ELF-1 (cell line): Measurements from ENCODE around the gene BIRC5.

Experiments
- DNase-seq: peaks from one replicate; pipeline ENCODE4 v3.0.0-alpha.2; 2016; ENCODE audit warnings: low read depth, low spot score

BIRC5 gene

DNA sequence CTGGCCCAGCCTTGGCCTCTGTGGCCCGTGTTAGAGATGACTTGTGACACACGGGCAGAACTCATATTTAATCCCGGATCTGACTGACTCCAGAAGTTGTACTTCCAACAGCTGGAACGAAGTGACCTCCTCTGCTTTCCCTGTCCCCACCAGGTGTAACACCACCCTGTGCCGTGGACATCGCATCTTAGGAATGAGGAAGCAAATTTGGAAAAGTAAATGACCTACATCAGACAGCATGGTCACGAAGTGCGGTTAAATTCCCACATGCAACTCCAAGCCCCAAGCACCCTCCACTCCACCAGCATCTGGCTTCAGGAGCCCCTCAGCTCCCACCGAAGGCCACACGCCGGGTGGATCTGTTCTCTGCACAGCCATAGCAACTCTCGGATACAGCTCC, 30.1 kb upstream of the BIRC5 start:
- DNase-seq = no peak

DNA sequence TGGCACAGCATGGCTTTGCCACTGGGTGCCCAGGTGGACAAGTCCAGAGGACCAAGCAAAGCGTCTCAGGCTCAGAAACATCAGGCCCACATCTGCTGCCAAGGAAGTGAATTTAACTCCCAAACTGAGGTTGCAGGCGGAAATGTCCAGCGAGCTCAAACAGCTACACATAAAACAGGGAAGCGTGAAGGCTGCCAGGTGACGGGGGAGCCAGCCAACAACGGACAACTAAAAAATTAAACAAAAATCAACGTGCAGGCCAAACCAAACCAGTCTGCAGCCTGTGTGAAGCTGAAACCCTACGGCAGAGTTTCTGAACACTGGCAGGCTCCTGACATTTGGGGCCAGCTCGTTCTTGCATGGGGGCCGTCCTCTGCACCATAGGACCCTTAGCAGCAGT, 29.7 kb upstream of the BIRC5 start:
- no peak for DNase-seq

DNA sequence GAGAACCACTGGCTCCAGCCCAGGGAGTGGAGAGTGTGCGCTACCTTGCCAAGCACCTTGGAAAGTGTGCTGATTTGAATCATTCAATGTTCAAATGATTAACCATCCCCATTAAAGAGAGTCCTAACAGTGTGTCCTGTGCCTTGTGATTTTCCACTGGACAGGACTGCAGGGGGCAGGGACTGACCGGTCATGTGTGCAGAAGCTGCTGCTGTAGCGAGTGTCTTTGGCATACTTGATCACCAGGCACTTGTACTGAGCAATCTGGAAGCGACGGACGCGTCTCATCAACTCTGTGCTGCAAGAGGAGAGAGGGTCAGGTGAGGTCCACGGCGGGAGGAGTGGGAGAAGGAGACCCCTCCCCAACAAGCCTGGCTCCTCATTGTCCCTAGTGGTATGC, 29.2 kb upstream of the BIRC5 start:
- DNase-seq = no peak

DNA sequence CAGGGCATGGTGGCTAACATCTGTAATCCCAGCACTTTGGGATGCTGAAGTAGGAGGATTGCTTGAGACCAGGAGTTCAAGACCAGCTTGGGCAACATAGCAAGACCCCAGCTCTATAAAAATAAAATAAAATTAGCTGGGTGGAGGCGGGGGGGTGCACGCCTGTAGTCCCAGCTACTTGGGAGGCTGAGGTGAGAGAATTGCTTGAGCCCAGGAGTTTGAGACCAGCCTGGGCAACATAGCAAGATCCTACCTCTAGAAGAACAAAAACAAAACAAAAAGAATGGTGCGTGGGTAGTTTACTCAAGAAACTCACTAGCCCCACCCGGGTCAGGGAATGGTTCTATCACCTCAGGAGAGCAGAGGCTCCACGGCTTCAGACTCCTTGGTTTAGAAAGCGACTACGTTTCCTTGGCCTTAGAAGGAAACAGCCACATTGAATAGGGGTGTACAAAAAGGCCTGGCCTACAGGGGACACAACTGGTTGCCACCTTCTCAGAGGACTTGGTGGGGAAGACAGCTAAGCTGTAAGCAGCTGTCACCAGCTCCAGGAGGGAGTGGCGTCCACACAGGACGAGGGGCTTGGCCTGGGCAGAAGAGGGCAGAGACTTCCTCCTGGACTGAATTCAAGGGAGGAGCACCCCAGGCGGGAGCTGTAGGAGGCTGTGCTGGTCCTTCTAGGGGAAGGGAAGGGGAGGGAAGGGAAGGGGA, 27.9 kb upstream of the BIRC5 start:
- DNase-seq = no peak

DNA sequence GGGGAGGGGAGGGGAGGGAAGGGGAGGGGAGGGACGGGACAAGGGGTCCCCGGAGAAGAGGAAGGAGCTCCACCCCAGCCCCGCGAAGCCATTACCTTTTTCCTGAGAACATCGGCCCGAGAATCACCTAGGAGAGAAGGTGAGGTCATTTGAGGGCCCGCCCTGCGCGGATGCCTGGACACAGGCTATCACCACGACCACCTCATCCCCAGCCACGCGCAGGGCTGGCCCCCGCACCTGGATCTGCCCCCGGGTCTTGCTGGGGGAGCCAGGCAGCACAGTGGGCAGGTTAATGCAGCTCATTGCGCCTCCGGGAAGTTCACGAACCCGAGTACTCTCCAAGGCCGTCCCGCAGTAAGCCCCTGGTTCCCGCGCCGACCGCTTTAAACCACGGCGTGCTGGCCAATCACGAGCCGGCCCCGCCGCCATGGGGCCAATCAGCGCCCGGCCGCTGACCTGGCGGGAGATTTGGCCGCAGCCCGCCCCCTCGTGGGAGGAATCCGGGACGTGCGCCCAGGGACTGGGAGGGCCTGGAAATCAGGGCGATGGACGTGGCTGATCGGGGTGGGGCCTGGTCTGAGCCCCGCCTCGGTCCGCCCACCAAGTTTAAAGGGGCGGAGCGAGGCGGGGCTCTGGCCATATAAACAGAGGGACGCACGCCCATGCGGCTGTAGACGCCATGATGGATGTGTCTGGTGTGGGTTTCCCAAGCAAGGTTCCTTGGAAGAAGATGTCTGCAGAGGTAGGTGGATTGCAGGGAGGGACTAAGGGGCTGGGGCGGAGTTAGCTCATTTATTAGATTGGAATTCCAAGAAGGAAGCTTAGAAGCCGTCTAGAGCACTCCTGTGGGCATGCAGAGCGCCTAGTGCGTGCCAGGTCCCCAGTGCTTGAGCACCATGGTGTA, 27.1 kb upstream of the BIRC5 start, which contains the start of the genes AFMID and TK1:
Gene AFMID (plus strand): TSS at position 671 of the 904 bp plus-strand sequence. CDS start 9 bp downstream, at position 680.
Gene TK1 (minus strand): TSS at position 361 of the 904 bp plus-strand sequence. CDS start 58 bp downstream, at position 303.
- DNase-seq = peak; percentile 100

DNA sequence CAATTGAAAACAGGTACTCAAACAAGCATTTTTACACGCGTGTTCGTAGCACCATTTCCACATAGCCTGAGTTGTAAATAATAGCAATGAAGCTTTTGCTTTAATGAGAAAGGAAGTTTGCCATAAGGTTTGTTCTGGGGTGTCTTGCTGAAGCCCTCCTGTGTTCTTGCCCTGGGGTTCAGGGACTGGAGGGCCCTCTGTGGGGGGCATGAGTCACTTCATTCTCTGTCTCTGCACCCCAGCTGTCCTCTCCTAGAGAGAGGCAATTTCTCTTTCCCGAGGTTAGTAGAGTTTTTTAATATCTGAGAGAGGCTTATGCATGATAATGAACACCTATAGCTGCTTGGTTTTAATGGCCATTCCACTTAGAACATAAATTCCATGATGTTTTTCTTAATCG, 17.3 kb upstream of the BIRC5 start:
- DNase-seq = no peak

DNA sequence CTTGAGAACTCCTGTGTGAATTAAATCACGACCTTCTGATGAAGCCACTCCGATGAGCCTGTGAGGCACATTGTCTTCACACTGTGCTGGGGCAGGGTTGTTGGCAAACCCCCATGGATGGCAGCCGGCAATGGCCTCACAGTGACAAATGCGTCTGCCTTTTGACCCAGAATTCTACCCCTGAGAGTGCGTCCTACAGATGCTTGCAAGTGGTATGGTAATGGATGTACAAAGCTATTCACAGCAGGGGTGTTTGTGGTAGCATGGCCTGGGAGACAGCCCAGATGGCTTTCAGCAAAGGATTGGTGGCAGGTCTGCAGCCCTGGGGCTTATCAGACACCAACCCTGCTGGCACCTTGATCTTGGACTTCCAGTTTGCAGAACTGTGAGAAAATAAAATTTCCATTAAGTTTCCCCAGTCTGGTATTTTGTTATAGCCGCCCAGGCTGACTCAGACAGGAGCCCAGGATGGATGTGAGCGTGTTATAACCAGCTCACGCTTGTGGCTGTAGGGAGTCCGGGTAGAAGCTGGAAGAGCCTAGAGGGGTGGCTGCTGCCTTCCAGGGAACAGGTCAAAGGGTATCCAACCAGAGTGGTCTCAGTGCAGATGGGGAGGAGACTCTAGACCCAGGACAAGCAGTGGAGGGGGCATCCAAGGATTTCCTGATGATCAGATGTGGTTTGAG, 16.8 kb upstream of the BIRC5 start:
- peak; percentile 65 for DNase-seq

DNA sequence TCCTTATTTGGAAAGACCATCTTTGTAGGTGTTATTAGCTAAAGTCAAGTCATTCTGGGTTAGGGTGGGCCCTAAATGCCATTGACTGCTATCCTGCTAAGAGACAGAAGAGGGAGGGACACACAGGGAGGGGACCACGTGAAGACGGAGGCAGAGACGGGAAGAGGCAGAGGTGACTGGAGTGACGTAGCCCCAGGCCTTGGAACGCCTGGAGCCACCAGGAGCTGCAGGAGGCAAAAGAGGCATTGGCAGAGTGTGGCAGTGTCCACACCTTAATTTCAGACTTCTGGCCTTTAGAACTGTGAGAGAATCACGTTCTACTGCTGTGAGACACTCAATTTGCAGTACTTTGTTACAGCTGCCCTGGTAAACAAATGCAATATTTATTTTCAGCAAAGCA, 13.6 kb upstream of the BIRC5 start:
- DNase-seq = peak; percentile 77

DNA sequence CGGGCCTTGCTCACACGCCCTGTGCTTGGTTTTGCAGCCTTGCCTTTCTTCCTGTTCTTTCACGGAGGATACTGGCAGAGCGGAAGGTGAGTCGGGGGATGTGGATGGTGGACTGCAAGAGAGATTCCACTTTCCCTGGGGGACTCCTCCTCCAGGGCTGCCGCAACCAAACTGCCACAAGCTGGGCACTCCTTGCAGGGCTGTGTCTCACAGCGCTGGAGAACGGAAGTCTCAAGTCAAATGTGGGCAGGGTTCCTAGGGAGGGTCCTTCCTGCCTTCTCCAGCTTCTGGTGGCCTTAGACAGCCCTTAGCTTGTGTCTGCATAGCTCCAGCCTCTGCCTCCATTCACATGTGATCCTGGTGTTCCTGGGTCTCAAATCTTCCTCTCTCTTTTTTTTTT, 11.4 kb upstream of the BIRC5 start:
- DNase-seq = no peak

DNA sequence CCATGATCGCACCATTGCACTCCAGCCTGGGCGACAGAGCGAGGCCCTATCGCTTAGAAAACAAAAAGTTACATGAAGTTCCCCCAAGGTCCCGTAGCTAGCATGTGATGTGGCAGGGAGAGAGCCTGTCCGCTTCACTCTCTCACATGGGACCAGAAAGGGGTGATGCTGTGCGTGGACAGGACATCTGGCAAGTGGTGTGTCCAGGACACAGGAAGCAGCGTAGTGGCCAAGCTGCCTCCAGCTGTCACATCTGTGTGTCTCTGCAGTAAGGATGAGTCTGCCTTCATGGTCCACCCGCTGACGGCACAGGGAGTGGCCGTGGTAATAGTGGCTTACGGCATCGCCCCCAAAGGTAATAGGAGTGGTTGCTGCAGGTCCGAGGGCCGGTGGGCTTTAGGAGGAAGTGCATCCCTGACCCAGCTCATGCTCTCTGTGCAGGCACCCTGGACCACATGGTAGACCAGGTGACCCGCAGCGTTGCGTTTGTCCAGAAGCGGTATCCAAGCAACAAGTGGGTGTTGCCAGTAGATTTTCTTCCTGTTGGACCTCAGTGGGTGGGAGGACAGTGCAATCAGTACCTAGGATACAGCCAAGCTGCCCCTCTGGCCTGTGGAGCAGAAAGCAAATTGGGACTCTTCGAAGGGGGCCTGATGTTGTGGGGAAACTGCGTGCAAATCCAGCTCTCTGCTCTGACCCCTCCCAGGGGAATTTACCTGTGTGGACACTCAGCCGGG, 9.5 kb upstream of the BIRC5 start:
- DNase-seq = no peak

DNA sequence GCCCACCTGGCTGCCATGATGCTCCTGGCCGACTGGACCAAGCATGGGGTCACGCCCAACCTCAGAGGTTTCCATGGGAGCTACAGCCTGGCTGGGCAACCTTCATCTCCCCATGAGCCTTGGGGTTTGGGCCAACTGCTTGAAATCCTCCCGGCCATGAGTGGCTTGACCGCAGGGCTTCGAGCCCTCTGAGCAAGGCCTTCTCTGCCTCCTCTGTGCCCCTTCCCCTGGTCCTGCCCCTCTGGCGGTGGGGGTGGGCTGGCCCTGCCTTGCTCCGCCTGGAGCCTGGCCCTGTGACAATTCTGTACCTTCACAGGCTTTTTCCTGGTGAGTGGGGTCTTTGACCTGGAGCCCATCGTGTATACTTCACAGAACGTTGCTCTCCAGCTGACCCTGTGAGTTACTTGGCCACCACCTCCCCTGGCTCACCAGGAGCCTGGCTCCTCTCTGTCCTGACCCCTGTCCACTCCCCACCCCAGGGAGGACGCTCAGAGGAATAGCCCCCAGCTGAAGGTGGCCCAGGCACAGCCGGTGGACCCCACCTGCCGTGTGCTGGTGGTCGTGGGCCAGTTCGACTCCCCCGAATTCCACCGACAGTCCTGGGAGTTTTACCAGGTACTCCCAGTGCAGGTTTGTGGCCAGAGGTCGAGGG, 8.8 kb upstream of the BIRC5 start:
- DNase-seq = no peak

DNA sequence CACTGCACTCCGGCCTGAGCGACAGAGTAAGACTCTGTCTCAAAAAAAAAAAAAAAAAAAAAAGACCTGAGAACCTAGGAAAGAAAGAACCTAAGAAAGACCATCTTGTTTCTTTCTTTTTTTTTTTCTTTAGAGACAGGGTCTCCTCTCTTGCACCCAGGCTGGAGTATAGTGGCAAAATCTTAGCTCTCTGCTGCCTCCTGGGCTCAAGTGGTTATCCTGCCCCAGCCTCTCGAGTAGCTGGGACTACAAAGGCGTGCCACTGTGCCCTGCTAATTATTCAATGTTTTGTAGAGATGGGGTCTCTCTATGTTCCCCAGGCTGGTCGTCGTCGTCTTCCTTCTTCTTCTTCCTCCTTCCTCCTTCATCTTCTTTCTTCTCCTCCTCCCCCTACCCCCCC, 7.8 kb upstream of the BIRC5 start:
- no peak for DNase-seq

DNA sequence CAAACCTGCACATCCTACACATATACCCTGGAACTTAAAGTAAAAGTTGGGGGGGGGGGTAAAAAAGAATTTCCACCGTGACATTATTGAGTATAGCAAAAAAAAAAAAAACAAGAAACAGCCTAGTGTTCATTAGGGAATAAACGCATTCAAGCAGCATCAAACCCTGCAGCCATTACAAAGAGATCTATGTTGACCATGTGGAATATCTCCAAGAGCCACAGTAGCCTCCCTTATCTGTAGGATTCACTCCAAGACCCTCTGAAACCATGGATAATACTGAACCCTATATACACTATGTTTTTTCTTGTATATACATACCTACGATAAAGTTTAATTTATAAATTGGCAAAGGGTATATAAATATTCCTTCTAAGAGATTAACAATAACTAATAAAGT, 5.6 kb upstream of the BIRC5 start:
- DNase-seq = no peak

DNA sequence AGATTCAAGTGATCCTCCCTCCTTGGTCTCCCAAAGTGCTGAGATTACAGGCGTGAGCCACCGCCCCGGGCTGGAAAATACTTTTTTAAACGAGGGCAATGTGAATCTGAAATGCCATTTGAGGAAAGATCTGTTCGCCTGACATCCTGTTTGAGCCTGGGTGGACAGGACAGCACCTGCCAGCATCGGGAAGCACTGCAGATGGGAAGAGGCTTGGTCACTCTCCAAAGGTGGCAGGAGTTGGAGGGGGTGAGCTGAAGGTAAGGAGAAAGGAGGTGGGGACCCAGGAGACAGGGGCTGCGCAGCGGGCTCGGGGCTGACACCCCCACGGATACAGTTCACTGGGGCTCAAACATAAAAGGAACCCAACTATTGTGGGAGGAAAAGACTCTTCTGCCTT, 3.9 kb upstream of the BIRC5 start:
- DNase-seq = no peak

DNA sequence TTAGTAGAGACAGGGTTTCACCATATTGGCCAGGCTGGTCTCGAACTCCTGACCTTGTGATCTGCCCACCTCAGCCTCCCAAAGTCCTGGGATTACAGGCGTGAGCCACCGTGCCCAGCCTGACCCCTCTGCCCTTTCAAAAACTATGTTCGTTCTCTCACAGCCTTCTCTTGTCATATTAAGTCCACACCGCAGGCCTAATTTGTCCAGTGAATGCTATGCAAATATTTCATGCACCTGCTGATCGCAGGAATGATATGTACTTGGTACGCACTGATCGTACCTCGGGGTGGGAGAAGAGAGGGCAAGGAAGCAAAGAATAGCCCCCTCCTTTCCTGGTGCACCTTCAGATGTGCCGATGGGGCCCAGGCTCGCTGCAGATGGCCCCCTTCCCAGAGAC, 3.0 kb upstream of the BIRC5 start:
- no peak for DNase-seq

DNA sequence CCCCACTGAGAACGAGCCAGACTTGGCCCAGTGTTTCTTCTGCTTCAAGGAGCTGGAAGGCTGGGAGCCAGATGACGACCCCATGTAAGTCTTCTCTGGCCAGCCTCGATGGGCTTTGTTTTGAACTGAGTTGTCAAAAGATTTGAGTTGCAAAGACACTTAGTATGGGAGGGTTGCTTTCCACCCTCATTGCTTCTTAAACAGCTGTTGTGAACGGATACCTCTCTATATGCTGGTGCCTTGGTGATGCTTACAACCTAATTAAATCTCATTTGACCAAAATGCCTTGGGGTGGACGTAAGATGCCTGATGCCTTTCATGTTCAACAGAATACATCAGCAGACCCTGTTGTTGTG, 631 bp downstream of the BIRC5 start:
- DNase-seq = no peak

DNA sequence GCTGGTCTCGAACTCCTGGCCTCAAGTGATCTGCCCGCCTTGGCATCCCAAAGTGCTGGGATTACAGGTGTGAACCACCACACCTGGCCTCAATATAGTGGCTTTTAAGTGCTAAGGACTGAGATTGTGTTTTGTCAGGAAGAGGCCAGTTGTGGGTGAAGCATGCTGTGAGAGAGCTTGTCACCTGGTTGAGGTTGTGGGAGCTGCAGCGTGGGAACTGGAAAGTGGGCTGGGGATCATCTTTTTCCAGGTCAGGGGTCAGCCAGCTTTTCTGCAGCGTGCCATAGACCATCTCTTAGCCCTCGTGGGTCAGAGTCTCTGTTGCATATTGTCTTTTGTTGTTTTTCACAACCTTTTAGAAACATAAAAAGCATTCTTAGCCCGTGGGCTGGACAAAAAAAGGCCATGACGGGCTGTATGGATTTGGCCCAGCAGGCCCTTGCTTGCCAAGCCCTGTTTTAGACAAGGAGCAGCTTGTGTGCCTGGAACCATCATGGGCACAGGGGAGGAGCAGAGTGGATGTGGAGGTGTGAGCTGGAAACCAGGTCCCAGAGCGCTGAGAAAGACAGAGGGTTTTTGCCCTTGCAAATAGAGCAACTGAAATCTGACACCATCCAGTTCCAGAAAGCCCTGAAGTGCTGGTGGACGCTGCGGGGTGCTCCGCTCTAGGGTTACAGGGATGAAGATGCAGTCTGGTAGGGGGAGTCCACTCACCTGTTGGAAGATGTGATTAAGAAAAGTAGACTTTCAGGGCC, 5.5 kb downstream of the BIRC5 start:
- DNase-seq = peak; percentile 76

DNA sequence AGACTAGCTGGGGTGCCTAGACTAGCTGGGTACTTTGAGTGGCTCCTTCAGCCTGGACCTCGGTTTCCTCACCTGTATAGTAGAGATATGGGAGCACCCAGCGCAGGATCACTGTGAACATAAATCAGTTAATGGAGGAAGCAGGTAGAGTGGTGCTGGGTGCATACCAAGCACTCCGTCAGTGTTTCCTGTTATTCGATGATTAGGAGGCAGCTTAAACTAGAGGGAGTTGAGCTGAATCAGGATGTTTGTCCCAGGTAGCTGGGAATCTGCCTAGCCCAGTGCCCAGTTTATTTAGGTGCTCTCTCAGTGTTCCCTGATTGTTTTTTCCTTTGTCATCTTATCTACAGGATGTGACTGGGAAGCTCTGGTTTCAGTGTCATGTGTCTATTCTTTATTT, 9.0 kb downstream of the BIRC5 start:
- DNase-seq = no peak

DNA sequence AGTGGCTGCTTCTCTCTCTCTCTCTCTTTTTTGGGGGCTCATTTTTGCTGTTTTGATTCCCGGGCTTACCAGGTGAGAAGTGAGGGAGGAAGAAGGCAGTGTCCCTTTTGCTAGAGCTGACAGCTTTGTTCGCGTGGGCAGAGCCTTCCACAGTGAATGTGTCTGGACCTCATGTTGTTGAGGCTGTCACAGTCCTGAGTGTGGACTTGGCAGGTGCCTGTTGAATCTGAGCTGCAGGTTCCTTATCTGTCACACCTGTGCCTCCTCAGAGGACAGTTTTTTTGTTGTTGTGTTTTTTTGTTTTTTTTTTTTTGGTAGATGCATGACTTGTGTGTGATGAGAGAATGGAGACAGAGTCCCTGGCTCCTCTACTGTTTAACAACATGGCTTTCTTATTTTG, 9.7 kb downstream of the BIRC5 start:
- no peak for DNase-seq
